T-helper 1 cell treated with Interleukin-12 subunit alpha and Interleukin-12 subunit beta and Interleukin-4 antibody, amounts not matched to agents 30 ng/mL and 1 ng/mL, for 36 hours (primary cell): Measurements from ENCODE around the gene MCUR1. TPM values are rescaled to one million over a fixed set of nuclear protein-coding genes. Genes with fewer than 3 reads are reported as not detected.

Source experiments
- intact Hi-C: fragments of 100-400 bp; cut with micrococcal nuclease; formaldehyde crosslinking; loops from one replicate; pipeline ENCODE4 v1.15.1; 2024
- total RNA-seq: library from RNA; stranded (reverse); gene quantifications from 2 replicates; pipeline ENCODE4 v1.2.3, GENCODE V29; 2022

MCUR1 gene
- total RNA-seq, 1 donor from 2014 or later = 16.4 TPM

DNA sequence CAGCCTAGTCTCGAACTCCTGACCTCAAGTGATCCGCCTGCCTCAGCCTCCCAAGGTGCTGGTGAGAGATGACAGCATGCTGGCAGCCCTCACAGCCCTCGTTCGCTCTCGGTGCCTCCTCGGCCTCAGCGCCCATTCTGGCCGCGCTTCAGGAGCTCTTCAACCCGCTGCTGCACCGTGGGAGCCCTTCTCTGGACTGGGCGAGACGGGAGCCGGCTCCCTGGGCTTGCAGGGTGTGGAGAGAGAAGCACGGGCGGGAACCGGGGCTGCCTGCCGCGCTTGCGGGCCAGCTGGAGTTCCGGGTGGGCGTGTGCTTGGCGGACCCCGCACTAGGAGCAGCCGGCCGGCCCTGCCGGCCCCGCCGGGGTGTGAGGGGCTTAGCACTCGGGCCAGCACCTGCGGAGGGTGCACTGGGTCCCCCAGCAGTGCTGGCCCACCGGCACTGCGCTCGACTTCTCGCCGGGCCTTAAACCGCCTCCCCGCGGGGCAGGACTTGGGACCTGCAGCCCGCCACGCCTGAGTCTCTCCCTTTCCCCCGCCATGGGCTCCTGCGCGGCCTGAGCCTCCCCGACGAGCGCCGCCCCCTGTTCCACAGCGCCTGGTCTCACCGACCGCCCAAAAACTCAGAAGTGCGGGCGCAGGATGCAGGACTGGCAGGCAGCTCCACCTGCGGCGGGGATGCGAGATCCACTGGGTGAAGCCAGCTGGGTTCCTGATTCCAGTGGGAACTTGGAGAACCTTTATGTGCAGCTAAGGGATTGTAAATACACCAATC lies 71.2 kb downstream of the MCUR1 start:
- intact Hi-C loops = no loop called here

DNA sequence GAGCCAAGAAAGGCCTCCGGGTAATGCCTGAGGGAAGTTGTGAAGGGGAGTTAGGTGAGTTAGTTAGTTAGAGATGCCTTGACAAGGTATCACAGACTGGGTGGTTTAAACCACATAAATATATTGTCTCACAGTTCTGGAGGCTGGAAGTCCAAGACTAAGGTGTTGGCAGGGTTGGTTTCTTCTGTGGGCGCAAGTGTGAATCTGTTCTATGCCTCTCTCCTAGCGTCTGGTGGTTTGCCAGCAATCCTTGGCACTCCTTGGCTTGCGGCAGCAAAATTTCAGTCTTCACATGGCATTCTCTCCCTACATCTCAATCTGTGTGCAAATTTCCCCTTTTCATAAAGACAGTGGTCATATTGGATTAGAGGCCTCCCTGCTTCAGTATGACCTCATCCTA lies 73.0 kb downstream of the MCUR1 start:
- intact Hi-C loops = no loop called here

Other genes with a start within 250 kb of the MCUR1 start
- 7.7 and 10.2 TPM in 2 replicates for gene SIRT5, start 240.0 kb downstream of the MCUR1 start, total RNA-seq
- gene NOL7, start 199.2 kb downstream of the MCUR1 start, total RNA-seq = 61.1 and 64.3 TPM in 2 replicates
- 57.3 and 57.6 TPM in 2 replicates for gene RANBP9, start 102.7 kb downstream of the MCUR1 start, total RNA-seq
- gene RNF182, start 110.4 kb upstream of the MCUR1 start, total RNA-seq = not detected in 2 replicates